GM12892 (cell line): ENCODE results near the gene GOLM1.
"Not testable (repeated sequence)": the region's sequence is repeated elsewhere in the genome, so short reads cannot be mapped to it uniquely, and the experiment has no call there.

ENCODE experiments used
- DNase-seq: peaks from one replicate; pipeline ENCODE4 v3.0.0; 2011; ENCODE audit not compliant: insufficient read length
- FAIRE-seq: peaks from 2 replicates; lab custom pipeline; 2011; peaks lifted over from hg19 to GRCh38; lab: Jason Lieb, UNC
- POLR2A ChIP-seq: IDR thresholded peaks from 2 replicates; pipeline ENCODE4 v1.6.1; 2011; ENCODE audit warnings: low read depth, low read length, control low read depth
- POLR2AphosphoS5 ChIP-seq: IDR thresholded peaks from 2 replicates; pipeline ENCODE4 v1.6.1; 2011; ENCODE audit warnings: low read depth, low read length, control low read depth
- TAF1 ChIP-seq: IDR thresholded peaks from 2 replicates; pipeline ENCODE4 v1.6.1; 2011; ENCODE audit warnings: low read depth, mild to moderate bottlenecking, control low read depth, low read length, borderline replicate concordance

The GOLM1 gene

DNA sequence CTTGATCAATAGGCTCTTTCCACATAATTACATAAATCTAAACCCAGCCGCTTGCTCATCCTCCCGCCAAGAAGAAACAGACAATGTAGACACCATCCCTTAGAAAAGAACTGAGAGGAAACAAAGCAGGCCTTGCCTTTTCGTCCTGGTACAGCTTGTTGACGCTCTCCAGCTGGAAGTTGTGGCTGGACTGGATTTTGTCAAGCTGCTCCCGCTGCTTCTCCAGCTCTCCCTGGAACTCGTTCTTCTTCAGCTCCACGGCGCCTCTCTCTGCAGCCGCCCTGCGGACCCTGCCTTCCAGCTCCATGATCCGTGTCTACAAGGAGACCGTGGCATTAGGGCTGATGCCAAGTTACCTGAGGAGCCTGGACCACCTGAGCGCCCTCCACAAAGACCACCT lies 22.1 kb downstream of the GOLM1 start:
- TF ChIP-seq POLR2A (no peak), POLR2AphosphoS5 (no peak), TAF1 (no peak)
- no peak for DNase-seq
- no peak for FAIRE-seq

DNA sequence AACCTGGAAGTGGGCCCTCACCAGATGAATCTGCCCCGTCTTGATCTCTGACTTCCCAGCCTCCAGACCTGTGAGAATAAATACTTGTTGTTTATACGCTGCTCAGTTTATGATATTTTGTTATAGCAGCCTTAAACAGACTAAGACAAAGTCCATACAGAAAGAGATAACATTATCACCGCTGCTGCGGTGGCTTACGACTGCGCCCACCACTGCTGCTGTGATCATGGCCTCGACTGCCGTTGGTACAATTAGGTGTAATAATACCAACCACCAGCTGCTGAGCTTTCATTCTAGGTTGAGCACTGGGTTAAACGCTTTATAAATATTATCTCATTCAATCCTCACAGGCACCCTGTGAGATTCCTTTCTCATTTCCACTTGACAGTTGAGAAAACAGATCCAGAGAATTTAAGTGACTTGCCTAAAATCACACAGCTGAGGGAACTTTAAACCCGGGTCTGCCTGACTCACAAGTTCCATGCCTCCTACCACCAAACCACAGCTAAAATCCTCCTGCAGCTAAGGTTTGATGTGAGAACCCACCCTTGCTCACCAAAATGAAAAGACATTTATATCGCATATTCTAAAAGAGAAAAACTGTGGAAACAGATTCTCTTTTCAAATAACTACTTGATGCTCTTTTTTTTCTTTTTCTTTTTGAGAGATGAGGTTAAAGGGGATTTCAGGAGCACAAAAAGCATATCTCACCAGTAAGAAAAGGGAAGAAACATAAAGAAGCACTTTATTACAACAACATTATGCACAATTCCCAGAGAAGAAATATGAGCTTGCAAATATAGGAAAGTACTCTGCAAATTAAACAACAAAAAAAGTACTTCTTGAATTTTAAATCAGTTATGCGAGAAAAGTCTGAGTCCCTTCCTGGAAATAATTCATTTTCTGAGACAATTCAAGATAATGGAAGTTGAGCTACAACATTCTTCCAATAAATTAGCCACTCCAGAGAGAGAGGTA lies 23.9 kb downstream of the GOLM1 start:
- no peak for DNase-seq
- FAIRE-seq = no peak
- TF ChIP-seq POLR2A = no peak
- TF ChIP-seq POLR2AphosphoS5 = no peak

DNA sequence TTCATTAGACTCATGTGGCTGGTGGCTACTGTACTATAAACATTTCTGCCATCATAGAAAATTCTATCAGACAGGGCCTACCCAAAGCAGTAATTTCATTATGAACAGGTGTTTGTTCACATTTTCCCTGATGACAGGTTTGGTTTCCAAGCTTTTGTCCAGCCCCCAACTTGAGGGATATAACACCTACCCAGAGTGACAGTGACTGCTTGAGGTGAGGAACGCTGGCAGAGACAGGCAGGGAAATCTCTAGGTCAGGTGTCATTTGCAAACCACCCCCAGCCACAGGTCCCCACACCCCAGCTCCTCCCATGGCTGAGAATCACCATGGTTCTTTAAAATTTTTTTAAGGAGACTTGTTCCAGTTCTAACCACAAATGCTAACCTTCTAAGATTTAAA lies 25.5 kb downstream of the GOLM1 start:
- TF ChIP-seq TAF1 = no peak
- TF ChIP-seq POLR2A = no peak
- TF ChIP-seq POLR2AphosphoS5 = no peak
- FAIRE-seq = no peak
- DNase-seq = no peak

DNA sequence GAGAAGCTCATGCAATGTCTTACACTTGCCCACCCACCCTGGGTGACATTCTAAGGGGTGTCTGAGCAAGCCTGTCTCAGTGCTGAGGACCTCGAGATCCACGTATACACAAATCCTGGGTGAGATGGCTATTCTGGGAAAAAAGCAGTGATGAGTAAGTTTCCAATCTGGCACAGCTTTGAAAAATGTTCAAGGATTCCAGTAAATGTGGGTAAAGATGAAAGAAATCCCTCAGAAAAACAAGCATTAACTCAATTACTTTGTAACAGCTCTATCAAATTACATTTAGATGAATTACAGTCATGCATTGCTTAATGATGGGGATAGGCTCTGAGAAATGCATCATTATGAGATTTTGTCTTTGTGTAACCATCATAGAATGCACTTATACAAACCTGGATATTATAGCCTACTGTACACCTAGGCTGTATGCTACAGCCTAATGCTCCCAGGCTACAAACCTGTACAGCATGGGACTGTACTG lies 26.9 kb downstream of the GOLM1 start:
- no peak for TF ChIP-seq POLR2AphosphoS5
- no peak for TF ChIP-seq TAF1
- no peak for TF ChIP-seq POLR2A
- no peak for FAIRE-seq
- DNase-seq = no peak

DNA sequence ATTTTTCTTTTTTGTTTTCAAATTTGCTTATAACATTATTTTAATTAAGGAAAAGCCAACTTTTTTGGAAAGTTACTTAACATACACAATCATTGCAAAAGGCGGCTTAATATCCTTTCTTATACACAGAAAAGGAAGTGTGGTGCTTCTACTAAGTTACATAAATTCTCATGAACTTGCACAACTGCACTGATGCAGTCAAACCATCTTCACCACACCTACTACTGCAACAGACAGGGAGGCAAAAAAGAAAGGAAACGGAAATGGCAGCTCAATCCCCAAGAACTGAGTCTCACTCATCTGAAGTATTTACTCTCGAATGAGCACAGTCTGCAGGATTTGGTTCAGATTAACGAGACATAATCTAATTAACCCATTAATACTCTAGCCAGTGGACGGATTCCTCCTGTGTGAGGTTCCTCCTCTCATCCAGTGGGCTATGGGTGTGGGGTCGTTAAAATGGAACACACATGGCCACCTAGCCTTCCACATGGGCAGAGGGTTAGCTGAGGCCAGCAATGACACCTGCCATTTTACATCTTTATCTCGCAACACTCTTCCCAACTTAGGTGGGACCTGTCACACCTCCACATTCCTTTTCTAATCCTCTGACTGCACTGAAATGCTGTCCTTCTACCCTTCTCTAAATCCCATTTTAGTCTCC lies 30.0 kb downstream of the GOLM1 start:
- TF ChIP-seq TAF1 = no peak
- TF ChIP-seq POLR2A = no peak
- no peak for TF ChIP-seq POLR2AphosphoS5
- no peak for FAIRE-seq
- no peak for DNase-seq

DNA sequence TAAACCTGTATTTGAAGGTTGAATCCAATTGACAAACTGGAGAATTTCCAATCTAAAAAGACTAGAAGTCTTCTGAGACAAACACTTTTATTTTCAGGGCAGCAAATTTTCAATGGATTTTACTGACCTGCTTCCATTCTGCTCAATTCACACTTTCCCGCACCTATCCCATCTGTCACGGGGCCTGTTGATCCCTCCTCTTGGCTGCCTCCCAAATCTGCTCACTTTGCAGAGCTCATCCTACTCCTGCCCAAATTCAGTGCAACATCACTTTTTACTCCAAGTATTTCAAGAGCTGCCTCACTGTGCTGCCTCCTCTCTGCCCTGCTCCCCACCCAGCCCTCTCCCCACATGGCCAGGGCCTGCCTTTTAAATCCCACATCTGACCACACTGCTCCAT lies 35.1 kb downstream of the GOLM1 start:
- no peak for DNase-seq
- no peak for TF ChIP-seq POLR2AphosphoS5
- TF ChIP-seq TAF1 = no peak
- no peak for TF ChIP-seq POLR2A
- no peak for FAIRE-seq

DNA sequence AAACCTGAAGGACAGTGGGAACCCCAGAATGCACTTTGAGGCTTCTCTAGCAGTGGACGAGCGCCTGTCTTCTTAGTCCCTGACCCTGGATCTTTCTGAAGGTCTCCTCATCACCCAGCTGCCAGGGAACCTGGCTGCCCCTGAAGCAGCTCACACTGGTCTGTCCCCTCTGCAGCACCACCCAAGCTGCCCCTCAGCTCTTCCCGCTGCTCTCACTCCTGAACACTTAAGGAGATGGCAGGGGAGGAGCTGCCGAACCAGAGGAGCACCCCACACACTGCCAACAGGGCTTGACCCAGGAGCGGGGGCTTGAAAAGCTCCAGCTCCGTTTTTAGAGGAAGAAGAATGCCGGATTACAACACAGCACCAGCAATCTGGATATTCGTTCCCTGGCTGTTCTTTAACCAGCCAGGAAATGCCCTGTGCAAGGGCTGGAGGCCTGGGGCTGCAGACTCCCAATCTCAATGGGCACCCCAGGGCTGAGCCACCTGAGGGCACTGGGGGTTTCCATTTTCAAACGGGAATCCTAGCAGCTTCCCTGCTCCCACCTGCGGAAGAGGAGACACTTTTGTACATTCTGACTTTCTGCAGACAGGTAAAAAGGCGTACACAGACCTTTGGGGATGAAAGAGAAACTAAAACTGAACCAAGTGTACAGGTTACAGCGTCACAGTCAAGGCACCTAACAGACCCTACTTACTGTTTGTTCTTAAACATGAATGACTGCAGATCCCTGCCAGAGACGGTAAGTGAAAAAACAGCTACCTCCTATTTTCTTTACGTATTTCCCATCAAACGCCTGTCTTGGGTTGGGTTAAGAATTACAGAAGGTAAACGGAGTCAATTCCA lies 36.3 kb downstream of the GOLM1 start:
- TF ChIP-seq POLR2A (no peak), TAF1 (no peak), POLR2AphosphoS5 (no peak)
- DNase-seq (no peak), FAIRE-seq (no peak)

DNA sequence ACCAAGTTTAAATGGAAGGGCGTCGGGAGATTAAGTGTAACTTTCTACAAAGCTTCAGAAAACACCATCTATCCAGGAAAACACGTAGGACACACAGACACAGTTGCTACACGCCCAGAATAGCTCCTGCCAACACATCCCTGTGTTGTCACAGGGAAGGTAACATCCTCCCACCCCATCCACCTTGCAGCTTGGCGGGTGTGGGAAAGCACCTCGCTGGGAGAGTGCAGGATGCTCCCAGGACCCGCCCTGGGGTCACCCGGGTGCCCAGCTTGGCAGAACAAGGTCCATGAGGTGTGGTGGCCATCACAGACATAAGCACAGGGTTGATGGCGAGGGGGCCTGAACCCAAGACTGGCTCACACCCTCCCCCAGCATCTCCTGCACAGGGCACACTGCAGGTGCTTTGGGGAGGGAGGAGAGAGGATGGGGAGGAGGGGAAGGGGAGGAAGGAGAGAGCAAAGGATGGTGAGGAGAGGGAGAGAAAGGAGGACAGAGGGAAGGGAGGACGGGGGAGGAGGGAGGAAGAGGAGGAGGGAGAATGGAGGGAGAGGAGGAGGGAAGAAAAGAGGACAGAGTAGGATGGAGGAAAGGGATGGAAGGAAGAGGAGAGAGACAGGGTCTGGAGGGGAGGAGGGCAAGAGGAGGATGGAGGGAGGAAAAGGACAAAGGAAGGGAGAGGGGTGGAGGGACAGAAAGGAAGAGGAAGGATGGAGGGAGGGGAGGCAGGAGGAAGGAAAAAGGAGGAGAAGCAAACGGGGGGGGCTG lies 37.2 kb downstream of the GOLM1 start:
- FAIRE-seq (no peak), DNase-seq (no peak)

DNA sequence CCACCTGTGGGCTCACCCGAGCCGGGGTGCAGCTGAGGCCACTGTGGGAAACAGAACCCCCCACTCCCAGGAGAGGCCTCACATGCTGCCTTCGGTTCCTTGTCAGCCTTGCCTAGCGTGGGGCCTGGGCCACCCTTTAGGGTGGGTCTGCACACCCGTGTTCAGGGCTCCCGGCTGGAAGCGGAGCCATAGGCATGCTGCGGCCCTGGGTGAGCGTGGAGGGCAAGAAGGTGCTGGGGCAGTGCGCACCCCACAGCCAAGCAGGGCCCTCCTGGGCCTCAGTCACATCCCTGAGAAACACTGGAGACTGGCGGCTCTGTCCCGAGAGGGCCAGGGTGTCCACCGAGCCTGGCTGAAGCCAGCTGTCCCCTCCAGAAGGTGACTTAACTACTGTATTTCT lies 41.9 kb downstream of the GOLM1 start:
- TF ChIP-seq POLR2AphosphoS5 (no peak), POLR2A (no peak), TAF1 (no peak)
- DNase-seq (no peak), FAIRE-seq (no peak)

More for the DNA sequence above, 37.2 kb downstream of the GOLM1 start:
- TF ChIP-seq POLR2A = no peak
- no peak for TF ChIP-seq TAF1
- no peak for TF ChIP-seq POLR2AphosphoS5

DNA sequence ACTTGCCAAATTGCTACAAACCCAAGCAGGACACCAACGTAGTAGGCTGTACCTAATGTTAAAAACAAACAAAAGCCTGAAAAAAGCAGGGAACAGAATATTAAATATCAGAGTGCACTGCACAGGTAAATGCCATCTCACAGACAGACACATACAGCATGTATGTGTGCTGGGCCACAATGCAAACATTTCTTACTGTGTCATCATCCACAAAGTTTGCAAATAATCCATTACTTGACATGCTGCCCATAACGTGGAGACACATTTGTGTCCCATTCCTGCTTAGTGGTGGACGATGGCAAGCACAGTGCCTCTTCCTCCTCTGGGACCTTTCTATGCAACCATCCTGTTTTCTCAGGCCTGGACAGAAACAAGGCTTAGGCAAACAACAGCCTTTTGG lies 44.7 kb downstream of the GOLM1 start:
- FAIRE-seq = no peak
- TF ChIP-seq TAF1 = no peak
- no peak for TF ChIP-seq POLR2A
- no peak for TF ChIP-seq POLR2AphosphoS5
- DNase-seq = no peak

DNA sequence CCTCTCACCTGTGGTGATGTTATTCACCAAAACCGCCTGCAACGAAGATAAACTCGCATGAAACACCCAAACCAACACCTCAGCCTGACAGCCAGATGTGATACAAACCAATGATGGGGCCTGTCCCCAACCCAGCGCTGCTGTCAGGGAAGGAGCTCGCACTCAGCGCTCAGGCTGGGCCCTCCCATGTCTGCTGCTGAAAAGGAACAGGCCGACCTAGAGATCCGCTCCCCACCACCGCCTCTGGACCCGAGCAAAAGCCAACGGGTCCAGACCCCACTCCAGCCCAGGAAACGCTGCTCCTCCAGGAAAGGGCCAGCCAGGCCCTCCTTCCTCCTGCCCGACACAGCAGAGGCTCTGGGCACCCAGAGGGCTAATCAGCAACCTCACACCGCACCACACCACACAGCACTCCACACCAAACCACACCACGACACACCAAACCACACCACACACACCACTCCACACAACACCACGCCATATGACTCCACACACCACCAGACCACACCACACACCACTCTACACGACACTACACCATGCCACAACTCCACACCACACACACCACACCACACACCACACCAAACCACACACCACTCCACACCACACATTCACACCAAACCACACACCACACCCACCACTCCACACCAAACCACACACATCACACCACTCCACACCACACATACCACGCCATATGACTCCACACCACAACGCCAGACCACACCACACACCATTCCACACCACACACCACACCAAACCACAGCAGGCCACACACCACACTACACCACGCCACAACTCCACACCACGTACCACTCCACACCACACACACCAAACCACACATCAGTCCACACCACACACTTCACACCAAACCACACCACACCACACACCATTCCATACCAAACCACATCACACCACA lies 46.5 kb downstream of the GOLM1 start:
- no peak for DNase-seq
- FAIRE-seq = peak; percentile 90
- no peak for TF ChIP-seq POLR2A
- TF ChIP-seq POLR2AphosphoS5 = no peak
- no peak for TF ChIP-seq TAF1

DNA sequence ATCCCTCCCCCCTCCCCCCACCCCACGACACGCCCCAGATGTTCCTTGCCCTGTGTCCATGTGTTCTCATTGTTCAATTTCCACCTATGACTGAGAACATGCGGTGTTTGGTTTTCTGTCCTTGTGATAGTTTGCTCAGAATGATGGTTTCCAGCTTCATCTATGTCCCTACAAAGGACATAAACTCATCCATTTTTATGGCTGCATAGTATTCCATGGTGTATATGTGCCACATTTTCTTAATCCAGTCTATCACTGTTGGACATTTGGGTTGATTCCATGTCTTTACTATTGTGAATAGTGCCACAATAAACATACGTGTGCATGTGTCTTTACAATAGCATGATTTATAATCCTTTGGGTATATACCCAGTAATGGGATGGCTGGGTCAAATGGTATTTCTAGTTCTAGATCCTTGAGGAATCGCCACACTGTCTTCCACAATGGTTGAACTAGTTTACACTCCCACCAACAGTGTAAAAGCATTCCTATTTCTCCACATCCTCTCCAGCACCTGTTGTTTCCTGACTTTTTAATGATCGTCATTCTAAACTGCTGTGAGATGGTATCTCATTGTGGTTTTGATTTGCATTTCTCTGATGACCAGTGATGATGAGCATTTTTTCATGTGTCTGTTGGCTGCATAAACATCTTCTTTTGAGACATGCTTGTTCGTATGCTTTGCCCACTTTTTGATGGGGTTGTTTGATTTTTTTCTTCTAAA lies 51.2 kb downstream of the GOLM1 start:
- not testable (repeated sequence) for FAIRE-seq, DNase-seq
